ENCODE results near the gene EML1. TPM values are rescaled to one million over a fixed set of nuclear protein-coding genes. Genes with fewer than 3 reads are reported as not detected.

Gene EML1
- total RNA-seq, 2 experiments from 2014 or later = 0.59 TPM; not detected in 1

GRCh38 chr14:99880651-99881420 lies 87.6 kb downstream of the EML1 start:
- ATAC-seq (ENCODE audit: poor library complexity) = no peak
- no peak overlapping the region for H3K4me3 Mint-ChIP-seq
- Histone ChIP-seq H3K4me1 (ENCODE audit: insufficient read depth, low read length) (no peaks in the 10 kb centered on the region), H3K27ac (ENCODE audit: low read depth in 1 of 2, low read length in 2 of 2) (no peak overlapping the region), H3K36me3 (ENCODE audit: insufficient read depth, low read length) (no peaks in the 10 kb centered on the region), H3K4me3 (ENCODE audit: low read length) (no peak overlapping the region), H3K27me3 (ENCODE audit: control insufficient read depth in 1 of 2, insufficient read depth in 2 of 2, low read length in 2 of 2) (peaks cover 10 to 29% of the 10 kb centered on the region in 2 experiments), H3K9me3 (ENCODE audit: control insufficient read depth in 1 of 2, insufficient read depth in 1 of 2, low read length in 2 of 2) (peaks cover 0 to 3% of the 10 kb centered on the region in 2 experiments)
- intact Hi-C loops (cut with DNase I, micrococcal nuclease) = loop anchor here in 1 of 2 experiments (5.0 kb wide), 1 partner anchor 559 kb away; no protein-coding TSS in a partner anchor
- no peaks in the 10 kb centered on the region for H3K36me3 Mint-ChIP-seq (ENCODE audit: low read depth)
- no peak overlapping the region for H3K27ac Mint-ChIP-seq
- CTCF ChIA-PET = interaction anchor here (0.5 kb wide), 1 partner anchor 240 kb away, joined by 4 read pairs; no protein-coding TSS in a partner anchor
- TF ChIP-seq CTCF (IDR thresholded peaks at IDR 0.05) = no peak
- no peak for DNase-seq
- peaks cover 42% of the 10 kb centered on the region for H3K27me3 Mint-ChIP-seq
- H3K9me3 Mint-ChIP-seq = no peaks in the 10 kb centered on the region
- H3K4me1 Mint-ChIP-seq (ENCODE audit: low read depth) = no peaks in the 10 kb centered on the region
- POLR2A ChIA-PET = no interaction called here

GRCh38 chr14:99883866-99884650 lies 90.8 kb downstream of the EML1 start:
- CTCF ChIA-PET = interaction anchor here (1.9 to 3.1 kb wide), 2 partner anchors 15 to 154 kb away, joined by 5 to 14 read pairs; no protein-coding TSS in a partner anchor
- H3K27me3 Mint-ChIP-seq = peaks cover 21% of the 10 kb centered on the region
- intact Hi-C loops (cut with DNase I, micrococcal nuclease) = loop anchor here in 1 of 2 experiments (5.0 kb wide), 1 partner anchor 562 kb away; no protein-coding TSS in a partner anchor
- H3K9me3 Mint-ChIP-seq = no peaks in the 10 kb centered on the region
- Histone ChIP-seq H3K36me3 (ENCODE audit: insufficient read depth, low read length) (no peaks in the 10 kb centered on the region), H3K27ac (ENCODE audit: low read depth in 1 of 2, low read length in 2 of 2) (no peak overlapping the region), H3K4me3 (ENCODE audit: low read length) (no peak overlapping the region), H3K4me1 (ENCODE audit: insufficient read depth, low read length) (no peaks in the 10 kb centered on the region), H3K27me3 (ENCODE audit: control insufficient read depth in 1 of 2, insufficient read depth in 2 of 2, low read length in 2 of 2) (peaks cover 3 to 9% of the 10 kb centered on the region in 2 experiments), H3K9me3 (ENCODE audit: control insufficient read depth in 1 of 2, insufficient read depth in 1 of 2, low read length in 2 of 2) (no peaks in the 10 kb centered on the region)
- no peak overlapping the region for H3K27ac Mint-ChIP-seq
- ATAC-seq (ENCODE audit: poor library complexity) (no peak), DNase-seq (no peak)
- no peak overlapping the region for H3K4me3 Mint-ChIP-seq
- no peak for TF ChIP-seq CTCF (IDR thresholded peaks at IDR 0.05)
- H3K36me3 Mint-ChIP-seq (ENCODE audit: low read depth) = no peaks in the 10 kb centered on the region
- H3K4me1 Mint-ChIP-seq (ENCODE audit: low read depth) = no peaks in the 10 kb centered on the region
- POLR2A ChIA-PET = no interaction called here

GRCh38 chr14:99884834-99885648 lies 91.8 kb downstream of the EML1 start:
- intact Hi-C loops (cut with DNase I, micrococcal nuclease) = loop anchor here (1.0 to 5.0 kb wide), 4 partner anchors 155 to 563 kb away; no protein-coding TSS in a partner anchor
- H3K4me1 Mint-ChIP-seq (ENCODE audit: low read depth) = no peaks in the 10 kb centered on the region
- H3K4me1 ChIP-seq (ENCODE audit: insufficient read depth, low read length) = no peaks in the 10 kb centered on the region
- H3K27ac Mint-ChIP-seq = no peak overlapping the region
- peak; percentile 85 for TF ChIP-seq CTCF (IDR thresholded peaks at IDR 0.05)
- CTCF ChIA-PET = interaction anchor here (0.8 to 3.1 kb wide), 3 partner anchors 14 to 201 kb away, joined by 3 to 14 read pairs (median 5); partner anchors contain the start of gene CYP46A1
- no peaks in the 10 kb centered on the region for H3K9me3 ChIP-seq (ENCODE audit: control insufficient read depth in 1 of 2, insufficient read depth in 1 of 2, low read length in 2 of 2)
- DNase-seq (peak in 5 of 14 experiments; percentile 7 to 74 (median 66)), ATAC-seq (ENCODE audit: poor library complexity) (peak; percentile 80)
- H3K36me3 Mint-ChIP-seq (ENCODE audit: low read depth) = no peaks in the 10 kb centered on the region
- POLR2A ChIA-PET = interaction anchor here (0.9 kb wide), 1 partner anchor 15 kb away, joined by 3 read pairs; no protein-coding TSS in a partner anchor
- no peaks in the 10 kb centered on the region for H3K36me3 ChIP-seq (ENCODE audit: insufficient read depth, low read length)
- no peaks in the 10 kb centered on the region for H3K9me3 Mint-ChIP-seq
- H3K27ac ChIP-seq (ENCODE audit: low read depth in 1 of 2, low read length in 2 of 2) = no peak overlapping the region
- H3K27me3 ChIP-seq (ENCODE audit: control insufficient read depth in 1 of 2, insufficient read depth in 2 of 2, low read length in 2 of 2) = peaks cover 2 to 12% of the 10 kb centered on the region in 2 experiments
- H3K27me3 Mint-ChIP-seq = peaks cover 16% of the 10 kb centered on the region
- no peak overlapping the region for H3K4me3 ChIP-seq (ENCODE audit: low read length)
- H3K4me3 Mint-ChIP-seq = no peak overlapping the region

Measured in CD4-positive, alpha-beta T cell (primary cell).